Stomach (tissue), 9 donors: ENCODE measurements around the gene CNEP1R1. TPM values are rescaled to one million over a fixed set of nuclear protein-coding genes. Genes with fewer than 3 reads are reported as not detected.

Experiments used
- DNase-seq, 2 donors: peaks; one replicate each; pipeline versions ENCODE4 v3.0.0 to v3.0.0-alpha.2; 2013 to 2019
- H3K27ac ChIP-seq, 5 donors: fragments of 200-600 bp in 4 of 5; sonication (generic) in 4 of 5; one replicate each; pipeline ENCODE4 v1.5.1; 2013 to 2019; ENCODE audit warnings: mild to moderate bottlenecking in 1 of 5, moderate library complexity in 1 of 5
- H3K27me3 ChIP-seq, 3 donors: fragments of 200-600 bp; sonication (generic); one replicate each; pipeline ENCODE4 v1.5.1; 2017 to 2019; ENCODE audit warnings: mixed run types in 1 of 3
- H3K36me3 ChIP-seq, 4 donors: fragments of 200-600 bp; sonication (generic); 1 replicate in 3 of 4; 2 replicates in 1 of 4; pipeline ENCODE4 v1.5.1; 2016 to 2019
- H3K4me1 ChIP-seq, 4 donors: fragments of 200-600 bp; sonication (generic); one replicate each; pipeline ENCODE4 v1.5.1; 2016 to 2019
- H3K4me3 ChIP-seq, 4 donors: fragments of 200-600 bp; sonication (generic) in 3 of 4; one replicate each; pipeline ENCODE4 v1.5.1; 2016 to 2019; ENCODE audit warnings: mild to moderate bottlenecking in 1 of 4
- H3K9me3 ChIP-seq, 4 donors: fragments of 200-600 bp; sonication (generic); one replicate each; pipeline ENCODE4 v1.5.1; 2016 to 2019
- CTCF ChIP-seq, 7 experiments: fragments of 450-650 bp in 4 of 7; fragments of 200-600 bp in 3 of 7; sonication (generic) in 3 of 7; IDR thresholded peaks; one replicate each; pipeline ENCODE4 v1.5.1; 2016 to 2019; ENCODE audit warnings: antibody characterized with exemption in 7 of 7, control low read depth in 2 of 7, mild to moderate bottlenecking in 1 of 7
- EP300 ChIP-seq: sonication (generic); formaldehyde crosslinking; IDR thresholded peaks from one replicate; pipeline ENCODE4 v1.6.1; 2017; ENCODE audit warnings: antibody characterized with exemption
- POLR2A ChIP-seq, 4 donors: fragments of 450-650 bp; IDR thresholded peaks; one replicate each; pipeline ENCODE4 v1.6.1; 2016; ENCODE audit warnings: antibody characterized with exemption in 4 of 4, control low read depth in 2 of 4, mild to moderate bottlenecking in 1 of 4, moderate library complexity in 1 of 4
- POLR2AphosphoS5 ChIP-seq, 3 donors: sonication (generic); formaldehyde crosslinking; IDR thresholded peaks; one replicate each; pipeline ENCODE4 v1.6.1; 2016; ENCODE audit warnings: antibody characterized with exemption in 3 of 3
- WGBS, 5 donors: extraction: QIAGEN DNeasy Blood & Tissue Kit in 3 of 5; methylation state at CpG; one replicate each; pipeline versions ENCODE4 v1.1.5 to v1.1.7; 2013 to 2018; 5-methylcytosine and 5-hydroxymethylcytosine counted together
- intact Hi-C: fragments of 100-400 bp; cut with DNase I; formaldehyde crosslinking; loops from one replicate; pipeline ENCODE4 v1.15.1; 2023; ENCODE audit warnings: low total_unique reads
- polyA plus RNA-seq, 3 donors: library from polyadenylated mRNA; stranded (reverse); fragments of 200-250 nt; gene quantifications; one replicate each; pipeline ENCODE4 v1.2.3, GENCODE V29; 2013
- total RNA-seq, 5 donors: library from RNA; depleted of rRNA; stranded (reverse); fragments of >200 nt; gene quantifications; one replicate each; pipeline versions ENCODE4 v1.1.0 to v1.2.3, GENCODE V29; 2014 to 2016
- donor health status: healthy with polysubstance abuse.
- donor health status: Bipolar disorder and iron deficiency.
- donor health status: healthy.

Gene CNEP1R1
- total and polyA plus RNA-seq, 8 donors = 4.8 to 36.8 (median 19.2) TPM; not detected in 1

GRCh38 chr16:49986351-49987124, 38.5 kb upstream of the CNEP1R1 start:
- Histone ChIP-seq H3K27ac (no peak overlapping the region), H3K27me3 (no peaks in the 10 kb centered on the region), H3K4me3 (peak overlapping the region; percentile 12 to 39 (median 30)), H3K9me3 (no peaks in the 10 kb centered on the region), H3K36me3 (no peaks in the 10 kb centered on the region), H3K4me1 (peaks cover 0 to 8% (median 4%) of the 10 kb centered on the region in 4 donors)
- WGBS, 5 donors = 45 to 77% (median 52%) methylated on average over 17 of the region's 17 CpGs
- DNase-seq = peak in 1 of 2 donors; percentile 27
- intact Hi-C loops = no loop called here
- TF ChIP-seq CTCF (IDR thresholded peaks at IDR 0.05) = no peak
- no peak for TF ChIP-seq POLR2AphosphoS5 (IDR thresholded peaks at IDR 0.05)
- TF ChIP-seq EP300 = no peak
- no peak for TF ChIP-seq POLR2A (IDR thresholded peaks at IDR 0.05)

DNA sequence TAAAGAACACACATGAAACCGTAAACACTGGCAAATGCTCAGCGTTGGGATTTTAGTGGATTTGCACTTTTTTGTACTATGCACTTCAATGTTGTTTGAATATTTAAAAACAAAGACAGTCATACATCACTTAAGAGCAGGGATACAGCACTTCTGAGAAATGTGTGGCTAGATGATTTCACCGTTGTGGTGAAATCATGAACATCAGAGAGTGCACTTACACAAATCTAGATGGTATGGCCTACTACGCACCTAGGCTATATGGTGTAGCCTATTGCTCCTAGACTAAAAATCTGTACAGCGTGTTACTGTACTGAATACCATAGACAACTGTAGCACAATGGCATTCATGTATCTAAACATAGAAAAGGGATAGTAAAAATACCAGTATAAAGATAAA, 37.6 kb upstream of the CNEP1R1 start:
- WGBS, 5 donors = 71 to 83% (median 81%) methylated on average over 5 of the region's 5 CpGs
- H3K4me3 ChIP-seq = no peak overlapping the region
- no peaks in the 10 kb centered on the region for H3K9me3 ChIP-seq
- peaks cover 0 to 8% (median 4%) of the 10 kb centered on the region in 4 donors for H3K4me1 ChIP-seq
- no peaks in the 10 kb centered on the region for H3K27me3 ChIP-seq
- H3K36me3 ChIP-seq = no peaks in the 10 kb centered on the region
- DNase-seq = no peak
- H3K27ac ChIP-seq = no peak overlapping the region
- intact Hi-C loops = no loop called here
- no peak for TF ChIP-seq POLR2A (IDR thresholded peaks at IDR 0.05)

- no peaks in the 10 kb centered on the region for H3K36me3 ChIP-seq
- no peak overlapping the region for H3K4me3 ChIP-seq
- intact Hi-C loops = no loop called here
- 86 to 92% (median 89%) methylated on average over 3 to 8 of the region's 8 CpGs for WGBS, 5 donors
- H3K27ac ChIP-seq = no peak overlapping the region
- no peaks in the 10 kb centered on the region for H3K9me3 ChIP-seq
- no peak for TF ChIP-seq POLR2A (IDR thresholded peaks at IDR 0.05)
- TF ChIP-seq EP300 = no peak
- TF ChIP-seq POLR2AphosphoS5 (IDR thresholded peaks at IDR 0.05) = no peak
- TF ChIP-seq CTCF (IDR thresholded peaks at IDR 0.05) = no peak
- H3K27me3 ChIP-seq = no peaks in the 10 kb centered on the region
- no peak for DNase-seq
- no peaks in the 10 kb centered on the region for H3K4me1 ChIP-seq
These were observed 32.2 kb upstream of the CNEP1R1 start for GRCh38 chr16:49992825-49993224.

- no peak overlapping the region for H3K27ac ChIP-seq
- TF ChIP-seq POLR2AphosphoS5 (IDR thresholded peaks at IDR 0.05) (no peak), CTCF (IDR thresholded peaks at IDR 0.05) (no peak), POLR2A (IDR thresholded peaks at IDR 0.05) (no peak), EP300 (no peak)
- H3K9me3 ChIP-seq = no peaks in the 10 kb centered on the region
- WGBS, 5 donors = 75 to 84% (median 80%) methylated on average over 1 of the region's 1 CpG
- intact Hi-C loops = no loop called here
- H3K27me3 ChIP-seq = no peaks in the 10 kb centered on the region
- no peak overlapping the region for H3K4me3 ChIP-seq
- no peaks in the 10 kb centered on the region for H3K4me1 ChIP-seq
- no peaks in the 10 kb centered on the region for H3K36me3 ChIP-seq
- no peak for DNase-seq
These were observed 31.4 kb upstream of the CNEP1R1 start for GRCh38 chr16:49993579-49993978.

GRCh38 chr16:49994006-49994405, 31.0 kb upstream of the CNEP1R1 start:
- 24 to 56% (median 36%) methylated on average over 1 of the region's 1 CpG for whole genome bisulfite sequencing, 5 donors
- Histone ChIP-seq H3K4me1 (no peaks in the 10 kb centered on the region), H3K9me3 (no peaks in the 10 kb centered on the region), H3K27me3 (no peaks in the 10 kb centered on the region), H3K36me3 (no peaks in the 10 kb centered on the region), H3K27ac (no peak overlapping the region), H3K4me3 (no peak overlapping the region)
- no peak for TF ChIP-seq CTCF (IDR thresholded peaks at IDR 0.05)
- no peak for TF ChIP-seq POLR2A (IDR thresholded peaks at IDR 0.05)
- TF ChIP-seq EP300 = no peak
- no peak for TF ChIP-seq POLR2AphosphoS5 (IDR thresholded peaks at IDR 0.05)
- intact Hi-C loops = no loop called here
- DNase-seq = no peak
